Measurements from ENCODE around the gene SLC13A3. TPM values are rescaled to one million over a fixed set of nuclear protein-coding genes. Genes with fewer than 3 reads are reported as not detected.

Gene SLC13A3
- total RNA-seq, 4 donors from 2014 or later, result 0.62 to 1.6 (median 0.80) TPM

- Histone ChIP-seq H3K27me3 (no peaks in the 10 kb centered on the region), H3K36me3 (no peaks in the 10 kb centered on the region), H3K4me3 (no peak overlapping the region), H3K9me3 (peaks cover 0 to 12% (median 0%) of the 10 kb centered on the region in 3 donors), H3K4me1 (no peaks in the 10 kb centered on the region), H3K27ac (no peak overlapping the region)
- no peak for ATAC-seq
- TF ChIP-seq CTCF (IDR thresholded peaks at IDR 0.05), result no peak
- no peak for TF ChIP-seq EP300 (IDR thresholded peaks at IDR 0.05)
- TF ChIP-seq POLR2AphosphoS5 (IDR thresholded peaks at IDR 0.05), result no peak
- no peak for TF ChIP-seq POLR2A (IDR thresholded peaks at IDR 0.05)
- 100% methylated on average over 1 of the region's 4 CpGs; no CpG with 5 or more reads in 1 of the 2 donors for WGBS, 2 donors (ENCODE audit: low coverage in 1 of 2)
Measured at GRCh38 chr20:46606817-46607190, 44.5 kb downstream of the SLC13A3 start.

GRCh38 chr20:46605978-46606816 is 45.1 kb downstream of the SLC13A3 start:
- H3K27ac ChIP-seq, result no peak overlapping the region
- ATAC-seq, result no peak

GRCh38 chr20:46605181-46605580 is 46.1 kb downstream of the SLC13A3 start:
- no peak for TF ChIP-seq EP300 (IDR thresholded peaks at IDR 0.05)
- no peak for TF ChIP-seq POLR2AphosphoS5 (IDR thresholded peaks at IDR 0.05)
- no peak for TF ChIP-seq POLR2A (IDR thresholded peaks at IDR 0.05)

More at GRCh38 chr20:46605978-46606816, 45.1 kb downstream of the SLC13A3 start:
- H3K36me3 ChIP-seq, result no peaks in the 10 kb centered on the region
- TF ChIP-seq EP300 (IDR thresholded peaks at IDR 0.05) (no peak), CTCF (IDR thresholded peaks at IDR 0.05) (no peak), POLR2A (IDR thresholded peaks at IDR 0.05) (no peak), POLR2AphosphoS5 (IDR thresholded peaks at IDR 0.05) (no peak)
- H3K4me1 ChIP-seq, result no peaks in the 10 kb centered on the region
- no peaks in the 10 kb centered on the region for H3K27me3 ChIP-seq
- H3K4me3 ChIP-seq, result no peak overlapping the region
- 81% methylated on average over 8 of the region's 9 CpGs; no CpG with 5 or more reads in 1 of the 2 donors for WGBS, 2 donors (ENCODE audit: low coverage in 1 of 2)
- H3K9me3 ChIP-seq, result peaks cover 0 to 7% (median 0%) of the 10 kb centered on the region in 3 donors

GRCh38 chr20:46604551-46605133 is 46.6 kb downstream of the SLC13A3 start:
- no peak for ATAC-seq
- H3K36me3 ChIP-seq, result no peaks in the 10 kb centered on the region
- no peak for TF ChIP-seq POLR2AphosphoS5 (IDR thresholded peaks at IDR 0.05)
- no peak for TF ChIP-seq CTCF (IDR thresholded peaks at IDR 0.05)
- TF ChIP-seq EP300 (IDR thresholded peaks at IDR 0.05), result no peak
- TF ChIP-seq POLR2A (IDR thresholded peaks at IDR 0.05), result no peak
- H3K27ac ChIP-seq, result no peak overlapping the region
- 79 to 85% methylated on average over 3 to 4 of the region's 13 CpGs for WGBS, 2 donors (ENCODE audit: low coverage in 1 of 2)
- no peak overlapping the region for H3K4me3 ChIP-seq
- H3K9me3 ChIP-seq, result no peaks in the 10 kb centered on the region
- no peaks in the 10 kb centered on the region for H3K4me1 ChIP-seq
- no peaks in the 10 kb centered on the region for H3K27me3 ChIP-seq

More at GRCh38 chr20:46605181-46605580, 46.1 kb downstream of the SLC13A3 start:
- no peak overlapping the region for H3K4me3 ChIP-seq
- ATAC-seq, result no peak
- H3K27ac ChIP-seq, result no peak overlapping the region
- no peaks in the 10 kb centered on the region for H3K36me3 ChIP-seq
- no peaks in the 10 kb centered on the region for H3K27me3 ChIP-seq
- no peaks in the 10 kb centered on the region for H3K9me3 ChIP-seq
- H3K4me1 ChIP-seq, result no peaks in the 10 kb centered on the region

- Histone ChIP-seq H3K9me3 (no peaks in the 10 kb centered on the region), H3K4me3 (no peak overlapping the region), H3K4me1 (no peaks in the 10 kb centered on the region), H3K27me3 (no peaks in the 10 kb centered on the region), H3K36me3 (no peaks in the 10 kb centered on the region), H3K27ac (no peak overlapping the region)
- TF ChIP-seq CTCF (IDR thresholded peaks at IDR 0.05) (no peak), POLR2AphosphoS5 (IDR thresholded peaks at IDR 0.05) (no peak)
- 90% methylated on average over 2 of the region's 2 CpGs; no CpG with 5 or more reads in 1 of the 2 donors for WGBS, 2 donors (ENCODE audit: low coverage in 1 of 2)
- no peak for ATAC-seq
Measured at GRCh38 chr20:46602429-46602828, 48.8 kb downstream of the SLC13A3 start.

Data from gastroesophageal sphincter (tissue), 4 donors.